Stimulated activated naive CD8-positive, alpha-beta T cell treated with anti-CD3 and anti-CD28 coated beads, Interleukin-15, Interleukin-2, amounts not matched to agents 100 U/mL and 50 U/mL, for 24 hours (primary cell): Measurements from ENCODE around the gene KDM1A.
"Not testable (repeated sequence)": the region's sequence is repeated elsewhere in the genome, so short reads cannot be mapped to it uniquely, and the experiment has no call there.

Source experiments
- ATAC-seq: fragments of 150-1000 bp; cut with Tn5 transposase; one replicate; pipeline ENCODE4 v1.10.0; 2021
- DNase-seq: peaks from one replicate; pipeline ENCODE4 v3.0.0; 2021

KDM1A gene

DNA sequence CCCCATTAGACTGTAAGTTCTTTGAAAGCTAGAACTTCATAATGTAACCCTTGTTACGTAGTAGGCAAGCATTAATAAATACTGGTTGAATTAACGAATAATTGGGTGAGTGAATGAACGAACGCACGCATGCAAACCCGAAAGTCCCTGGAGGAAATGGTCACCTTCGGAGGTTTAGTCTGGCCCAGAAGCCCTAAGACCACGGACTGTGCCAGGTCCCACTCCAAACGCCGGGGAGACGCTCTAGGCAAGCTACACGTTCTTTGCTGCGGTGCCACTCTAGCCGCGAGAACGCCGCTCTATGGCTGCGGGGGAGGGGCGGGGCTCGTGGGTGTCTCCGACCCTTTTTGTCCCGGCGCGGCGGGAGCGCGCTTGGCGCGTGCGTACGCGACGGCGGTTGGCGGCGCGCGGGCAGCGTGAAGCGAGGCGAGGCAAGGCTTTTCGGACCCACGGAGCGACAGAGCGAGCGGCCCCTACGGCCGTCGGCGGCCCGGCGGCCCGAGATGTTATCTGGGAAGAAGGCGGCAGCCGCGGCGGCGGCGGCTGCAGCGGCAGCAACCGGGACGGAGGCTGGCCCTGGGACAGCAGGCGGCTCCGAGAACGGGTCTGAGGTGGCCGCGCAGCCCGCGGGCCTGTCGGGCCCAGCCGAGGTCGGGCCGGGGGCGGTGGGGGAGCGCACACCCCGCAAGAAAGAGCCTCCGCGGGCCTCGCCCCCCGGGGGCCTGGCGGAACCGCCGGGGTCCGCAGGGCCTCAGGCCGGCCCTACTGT, at the start of gene KDM1A:
KDM1A (plus strand) TSS at position 375 of the 769 bp plus-strand sequence; CDS start at position 504, 129 bp downstream.
- DNase-seq (peak; percentile 96), ATAC-seq (peak; percentile 99)

- no peak for DNase-seq
- no peak for ATAC-seq
These were observed 49.2 kb upstream of the KDM1A start for GRCh38 chr1:22970096-22970495.

DNA sequence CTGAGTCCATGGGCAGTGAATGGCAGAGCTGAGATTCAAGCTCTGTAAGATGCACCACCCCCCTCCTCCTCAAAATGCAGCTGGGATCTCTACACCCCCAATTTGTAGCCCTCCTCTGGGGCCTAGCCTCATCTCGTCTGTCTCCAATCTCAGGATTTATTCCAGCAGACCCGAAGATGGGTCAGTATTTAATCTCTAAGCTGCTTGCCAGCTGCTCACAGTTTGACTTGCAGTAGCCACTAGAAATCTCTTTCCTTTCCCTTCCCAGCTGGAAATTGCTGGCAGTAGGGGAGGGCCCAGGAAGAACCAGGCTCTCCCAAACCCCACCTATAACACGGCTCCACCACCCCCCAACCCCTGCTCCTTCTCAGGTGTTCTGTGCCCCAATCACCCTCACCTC, 48.1 kb upstream of the KDM1A start:
- DNase-seq (no peak), ATAC-seq (no peak)

GRCh38 chr1:22971611-22972405, 47.5 kb upstream of the KDM1A start:
- ATAC-seq = no peak
- DNase-seq = no peak

DNA sequence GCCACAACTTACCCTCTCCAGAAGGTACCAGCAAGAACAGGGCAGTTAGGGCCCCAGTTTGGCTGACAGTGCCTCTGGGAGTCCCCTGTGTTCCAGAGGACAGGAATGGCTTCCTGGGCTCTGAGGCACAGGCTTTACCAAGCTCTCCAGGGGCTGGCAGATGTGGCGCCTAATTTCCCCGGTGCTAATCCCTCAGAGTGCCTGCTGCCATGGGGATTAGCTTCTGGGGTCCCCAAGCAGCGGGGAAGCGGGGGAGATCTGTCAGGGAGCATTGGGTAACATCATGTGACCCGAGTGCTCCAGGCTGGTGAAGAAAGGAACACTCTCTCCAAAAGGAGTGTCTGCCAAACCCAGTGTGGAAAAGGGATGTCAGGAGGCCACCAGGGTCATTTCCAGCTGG, 46.5 kb upstream of the KDM1A start, which contains the start of gene LACTBL1:
LACTBL1 (minus strand) TSS at position 107 of the 400 bp plus-strand sequence. CDS start 550 bp downstream, outside the sequence.
- ATAC-seq = no peak
- DNase-seq = no peak

GRCh38 chr1:22975694-22976093, 43.6 kb upstream of the KDM1A start:
- ATAC-seq (no peak), DNase-seq (no peak)

GRCh38 chr1:22976127-22976460, 43.2 kb upstream of the KDM1A start:
- ATAC-seq (no peak), DNase-seq (no peak)

- peak; percentile 54 for DNase-seq
These were observed 42.6 kb upstream of the KDM1A start for GRCh38 chr1:22976461-22977243.

DNA sequence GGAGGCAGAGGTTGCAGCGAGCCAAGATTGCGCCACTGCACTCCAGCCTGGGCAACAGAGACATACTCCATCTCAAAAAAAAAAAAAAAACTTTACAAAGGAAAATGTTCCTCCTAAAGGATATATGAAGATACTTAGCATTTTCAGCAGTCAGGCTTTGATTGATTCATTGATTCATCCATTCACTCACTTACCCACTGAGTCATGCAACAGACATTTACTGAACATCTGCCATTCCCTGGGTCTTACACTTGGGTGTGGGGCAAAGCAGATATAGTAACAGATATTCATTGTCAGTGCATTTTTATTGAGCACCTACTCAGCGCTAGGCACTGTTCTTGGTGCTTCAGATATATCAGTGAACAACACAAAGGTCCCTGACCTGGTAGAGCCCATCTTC, 41.0 kb upstream of the KDM1A start:
- DNase-seq (no peak), ATAC-seq (no peak)

More at GRCh38 chr1:22976461-22977243, 42.6 kb upstream of the KDM1A start:
- ATAC-seq = peak; percentile 83

GRCh38 chr1:22980471-22980790, 38.8 kb upstream of the KDM1A start:
- not testable (repeated sequence) for ATAC-seq, DNase-seq

- DNase-seq = no peak
- no peak for ATAC-seq
These were observed 35.3 kb upstream of the KDM1A start for GRCh38 chr1:22983944-22984343.

DNA sequence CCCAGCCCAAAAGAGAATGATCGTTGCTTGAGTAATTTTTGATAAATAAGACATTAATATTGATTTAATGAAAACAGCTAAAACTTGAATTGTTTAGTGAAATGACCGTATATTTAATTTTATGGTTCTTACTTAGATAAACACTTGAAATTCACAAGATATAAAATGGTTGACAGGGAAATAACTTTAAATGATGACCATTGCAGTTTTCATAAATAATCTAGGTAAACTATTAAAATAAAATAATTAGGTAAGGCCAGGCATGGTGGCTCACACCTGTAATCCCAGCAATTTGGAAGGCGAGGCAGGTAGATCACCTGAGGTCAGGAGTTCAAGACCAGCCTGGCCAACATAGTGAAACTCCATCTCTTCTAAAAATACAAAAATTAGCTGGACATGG, 26.9 kb upstream of the KDM1A start:
- not testable (repeated sequence) for ATAC-seq, DNase-seq

DNA sequence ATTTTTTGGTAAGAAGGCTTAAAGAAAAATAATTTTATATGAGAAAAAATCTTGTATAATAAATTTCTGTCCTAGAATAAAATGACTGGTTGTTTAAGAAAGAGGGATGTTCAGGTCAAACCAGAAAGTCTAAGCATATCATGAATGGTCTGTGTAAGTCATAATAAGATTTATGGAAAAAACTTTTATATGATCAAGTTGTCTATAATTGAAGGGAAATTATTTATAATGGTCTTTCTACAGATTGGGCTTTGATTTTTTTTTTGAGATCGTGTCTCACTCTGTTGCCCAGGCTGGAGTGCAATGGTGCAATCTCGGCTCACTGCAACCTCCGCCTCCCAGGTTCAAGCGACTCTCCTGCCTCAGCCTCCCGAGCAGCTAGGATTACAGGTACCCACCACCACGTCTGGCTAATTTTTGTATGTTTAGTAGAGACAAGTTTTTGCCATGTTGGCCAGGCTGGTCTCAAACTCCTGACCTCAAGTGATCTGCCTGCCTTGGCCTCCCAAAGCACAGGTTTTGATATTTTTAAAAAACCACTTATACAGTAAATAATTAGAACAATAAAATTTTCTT, 26.0 kb upstream of the KDM1A start:
- ATAC-seq = not testable (repeated sequence)

GRCh38 chr1:22995774-22996173, 23.5 kb upstream of the KDM1A start:
- DNase-seq = no peak
- ATAC-seq = no peak

More for the DNA sequence above, 26.0 kb upstream of the KDM1A start:
- not testable (repeated sequence) for DNase-seq

GRCh38 chr1:22997528-22997927, 21.7 kb upstream of the KDM1A start:
- ATAC-seq, DNase-seq: not testable (repeated sequence)

DNA sequence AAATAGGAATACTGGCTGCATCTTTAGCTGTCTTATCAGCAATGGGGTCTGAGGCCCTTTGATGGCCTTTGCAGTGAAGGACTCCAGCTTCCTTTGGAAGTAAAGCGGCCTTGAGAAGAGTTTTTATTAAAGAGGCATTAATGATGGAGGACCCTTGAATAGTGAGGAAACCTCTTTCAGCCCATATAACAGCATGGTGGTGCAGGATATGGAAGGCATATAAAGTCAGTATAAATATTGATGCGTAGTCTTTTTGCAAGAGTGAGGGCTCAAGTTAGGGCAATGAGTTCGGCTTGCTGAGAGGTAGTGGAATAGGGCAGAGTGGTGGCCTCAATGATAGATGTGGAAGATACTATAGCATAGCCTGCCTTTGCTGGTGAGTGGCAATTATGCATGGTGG, 19.1 kb upstream of the KDM1A start:
- ATAC-seq, DNase-seq: not testable (repeated sequence)

DNA sequence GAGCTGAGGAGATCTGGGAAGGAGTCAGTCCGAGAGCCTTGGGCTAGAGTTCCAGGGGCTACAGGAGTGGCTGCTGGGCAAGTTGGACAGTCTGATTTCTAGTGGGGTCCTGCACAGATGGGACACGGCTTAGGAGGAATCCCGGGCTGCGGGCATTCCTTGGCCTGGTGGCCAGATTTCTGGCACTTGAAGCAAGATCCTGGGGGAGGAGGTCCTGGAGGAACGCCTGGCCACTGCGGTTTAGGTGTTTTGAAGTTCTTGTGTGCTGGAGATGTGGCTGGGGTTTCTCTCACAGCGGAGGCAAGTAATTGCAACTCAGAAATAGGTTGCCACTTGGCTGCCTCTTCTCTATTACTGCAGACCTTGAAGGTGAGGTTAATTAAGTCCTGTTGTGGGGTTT, 17.1 kb upstream of the KDM1A start:
- DNase-seq, ATAC-seq: not testable (repeated sequence)

- no peak for DNase-seq
- no peak for ATAC-seq
These were observed 15.2 kb upstream of the KDM1A start for GRCh38 chr1:23004112-23004511.

DNA sequence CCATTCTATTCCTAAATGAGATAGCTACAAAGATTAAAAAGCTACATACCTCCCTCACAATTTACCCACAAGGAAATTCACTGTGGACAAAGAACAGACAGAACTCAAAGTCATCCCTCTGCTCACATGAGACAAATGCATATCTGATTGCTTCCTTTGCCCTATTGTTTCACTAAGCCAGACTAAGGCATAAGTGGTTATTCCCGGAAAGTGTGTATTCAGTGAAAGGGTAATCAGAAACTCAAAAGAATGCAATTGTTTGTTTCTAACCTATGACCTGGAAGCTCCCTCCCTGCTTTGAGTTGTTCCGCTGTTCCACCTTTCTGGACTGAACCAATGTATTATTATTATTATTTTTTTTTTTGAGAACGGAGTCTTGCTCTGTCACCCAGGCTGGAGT, 14.5 kb upstream of the KDM1A start:
- ATAC-seq, DNase-seq: not testable (repeated sequence)

- ATAC-seq (no peak), DNase-seq (no peak)
These were observed 12.2 kb upstream of the KDM1A start for GRCh38 chr1:23007106-23007505.

DNA sequence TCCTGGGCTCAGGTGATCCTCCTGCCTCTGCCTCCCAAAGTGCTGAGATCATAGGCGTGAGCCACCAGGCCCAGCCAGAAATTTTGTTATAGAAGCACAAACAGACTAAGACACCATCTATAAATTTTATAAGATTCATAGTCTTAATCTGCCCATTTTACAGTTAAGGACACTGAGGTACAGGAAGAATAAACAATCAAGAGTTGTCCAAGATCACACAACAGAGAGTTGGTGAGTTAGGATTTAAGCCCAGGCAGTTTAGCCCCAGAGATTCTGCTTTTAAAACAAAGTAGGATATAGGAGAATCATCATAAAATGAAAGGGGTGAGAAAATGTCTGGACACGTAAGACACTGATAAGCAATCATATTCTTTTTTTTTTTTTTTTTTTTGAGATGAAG, 10.4 kb upstream of the KDM1A start:
- DNase-seq (no peak), ATAC-seq (no peak)

DNA sequence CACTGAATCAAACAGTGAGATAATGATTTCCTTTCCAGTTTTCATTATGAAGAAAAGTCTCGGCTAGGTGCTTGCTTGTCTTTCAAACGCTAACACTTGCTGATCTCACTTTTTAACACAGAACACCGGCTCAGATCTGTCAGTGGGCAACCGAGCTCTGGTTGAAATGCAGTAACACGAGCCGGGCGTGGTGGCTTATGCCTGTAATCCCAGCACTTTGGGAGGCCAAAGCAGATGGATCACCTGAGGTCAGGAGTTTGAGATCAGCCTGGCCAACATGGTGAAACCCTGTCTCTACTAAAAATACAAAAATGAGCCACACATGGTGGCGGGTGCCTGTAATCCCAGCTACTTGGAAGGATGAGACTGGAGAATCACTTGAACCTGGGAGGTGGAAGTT, 9.2 kb upstream of the KDM1A start:
- ATAC-seq, DNase-seq: not testable (repeated sequence)
